ENCODE data around the gene HIRIP3.

HIRIP3 gene

GRCh38 chr16:29982560-29983419 is 12.6 kb downstream of the HIRIP3 start:
- Histone ChIP-seq H3K9me3 (ENCODE audit: control insufficient read depth, low read length) (no peaks in the 10 kb centered on the region), H3K27ac (ENCODE audit: low read depth, low read length, severe bottlenecking) (no peak overlapping the region), H3K4me3 (ENCODE audit: extremely low read depth, insufficient read depth, low read length, poor library complexity, severe bottlenecking) (no peak overlapping the region), H3K36me3 (ENCODE audit: control insufficient read depth, insufficient read depth, low read length) (peaks cover 100% of the 10 kb centered on the region), H3K4me1 (ENCODE audit: control insufficient read depth, insufficient read depth, low read length, poor library complexity, severe bottlenecking) (no peaks in the 10 kb centered on the region)
- 96 to 97% methylated on average over 16 to 24 of the region's 24 CpGs for WGBS, 2 experiments (ENCODE audit: insufficient coverage in 2 of 2)

GRCh38 chr16:29978564-29979270 is 16.7 kb downstream of the HIRIP3 start:
- 93 to 95% methylated on average over 7 of the region's 9 CpGs for WGBS, 2 experiments (ENCODE audit: insufficient coverage in 2 of 2)
- Histone ChIP-seq H3K27ac (ENCODE audit: low read depth, low read length, severe bottlenecking) (no peak overlapping the region), H3K9me3 (ENCODE audit: control insufficient read depth, low read length) (no peaks in the 10 kb centered on the region), H3K4me1 (ENCODE audit: control insufficient read depth, insufficient read depth, low read length, poor library complexity, severe bottlenecking) (peaks cover 21% of the 10 kb centered on the region), H3K36me3 (ENCODE audit: control insufficient read depth, insufficient read depth, low read length) (peaks cover 72% of the 10 kb centered on the region), H3K4me3 (ENCODE audit: extremely low read depth, insufficient read depth, low read length, poor library complexity, severe bottlenecking) (no peak overlapping the region)

- peaks cover 66% of the 10 kb centered on the region for H3K36me3 ChIP-seq (ENCODE audit: control insufficient read depth, insufficient read depth, low read length)
- H3K27ac ChIP-seq (ENCODE audit: low read depth, low read length, severe bottlenecking) = no peak overlapping the region
- peaks cover 21% of the 10 kb centered on the region for H3K4me1 ChIP-seq (ENCODE audit: control insufficient read depth, insufficient read depth, low read length, poor library complexity, severe bottlenecking)
- H3K4me3 ChIP-seq (ENCODE audit: extremely low read depth, insufficient read depth, low read length, poor library complexity, severe bottlenecking) = no peak overlapping the region
- H3K9me3 ChIP-seq (ENCODE audit: control insufficient read depth, low read length) = no peaks in the 10 kb centered on the region
- WGBS, 2 experiments (ENCODE audit: insufficient coverage in 2 of 2) = 99 to 100% methylated on average over 8 to 9 of the region's 9 CpGs
Measured at GRCh38 chr16:29978081-29978480, 17.3 kb downstream of the HIRIP3 start.

- H3K9me3 ChIP-seq (ENCODE audit: control insufficient read depth, low read length) = peaks cover 8% of the 10 kb centered on the region
- peaks cover 21% of the 10 kb centered on the region for H3K4me1 ChIP-seq (ENCODE audit: control insufficient read depth, insufficient read depth, low read length, poor library complexity, severe bottlenecking)
- H3K4me3 ChIP-seq (ENCODE audit: extremely low read depth, insufficient read depth, low read length, poor library complexity, severe bottlenecking) = peak overlapping the region; percentile 8
- 85 to 87% methylated on average over 4 to 7 of the region's 9 CpGs for WGBS, 2 experiments (ENCODE audit: insufficient coverage in 2 of 2)
- H3K27ac ChIP-seq (ENCODE audit: low read depth, low read length, severe bottlenecking) = no peak overlapping the region
- H3K36me3 ChIP-seq (ENCODE audit: control insufficient read depth, insufficient read depth, low read length) = peaks cover 65% of the 10 kb centered on the region
Measured at GRCh38 chr16:29977063-29977825, 18.2 kb downstream of the HIRIP3 start.

- 53 to 57% methylated on average over 6 of the region's 6 CpGs for WGBS, 2 experiments (ENCODE audit: insufficient coverage in 2 of 2)
- H3K36me3 ChIP-seq (ENCODE audit: control insufficient read depth, insufficient read depth, low read length) = peaks cover 63% of the 10 kb centered on the region
- peaks cover 21% of the 10 kb centered on the region for H3K4me1 ChIP-seq (ENCODE audit: control insufficient read depth, insufficient read depth, low read length, poor library complexity, severe bottlenecking)
- peak overlapping the region; percentile 36 for H3K27ac ChIP-seq (ENCODE audit: low read depth, low read length, severe bottlenecking)
- peak overlapping the region; percentile 80 for H3K4me3 ChIP-seq (ENCODE audit: extremely low read depth, insufficient read depth, low read length, poor library complexity, severe bottlenecking)
- peaks cover 8% of the 10 kb centered on the region for H3K9me3 ChIP-seq (ENCODE audit: control insufficient read depth, low read length)
Measured at GRCh38 chr16:29975811-29976511, 19.5 kb downstream of the HIRIP3 start.

- peaks cover 61% of the 10 kb centered on the region for H3K36me3 ChIP-seq (ENCODE audit: control insufficient read depth, insufficient read depth, low read length)
- peaks cover 8% of the 10 kb centered on the region for H3K9me3 ChIP-seq (ENCODE audit: control insufficient read depth, low read length)
- peaks cover 21% of the 10 kb centered on the region for H3K4me1 ChIP-seq (ENCODE audit: control insufficient read depth, insufficient read depth, low read length, poor library complexity, severe bottlenecking)
- WGBS, 2 experiments (ENCODE audit: insufficient coverage in 2 of 2) = 82 to 83% methylated on average over 4 to 5 of the region's 5 CpGs
- peak overlapping the region; percentile 64 for H3K27ac ChIP-seq (ENCODE audit: low read depth, low read length, severe bottlenecking)
- peak overlapping the region; percentile 80 for H3K4me3 ChIP-seq (ENCODE audit: extremely low read depth, insufficient read depth, low read length, poor library complexity, severe bottlenecking)
Measured at GRCh38 chr16:29975134-29975538, 20.3 kb downstream of the HIRIP3 start.

GRCh38 chr16:29974291-29975133 is 20.9 kb downstream of the HIRIP3 start:
- Histone ChIP-seq H3K36me3 (ENCODE audit: control insufficient read depth, insufficient read depth, low read length) (peaks cover 60% of the 10 kb centered on the region), H3K4me1 (ENCODE audit: control insufficient read depth, insufficient read depth, low read length, poor library complexity, severe bottlenecking) (peaks cover 21% of the 10 kb centered on the region), H3K27ac (ENCODE audit: low read depth, low read length, severe bottlenecking) (peak overlapping the region; percentile 79), H3K9me3 (ENCODE audit: control insufficient read depth, low read length) (peaks cover 8% of the 10 kb centered on the region), H3K4me3 (ENCODE audit: extremely low read depth, insufficient read depth, low read length, poor library complexity, severe bottlenecking) (peak overlapping the region; percentile 80)
- WGBS, 2 experiments (ENCODE audit: insufficient coverage in 2 of 2) = 5 to 8% methylated on average over 17 to 27 of the region's 31 CpGs

- Histone ChIP-seq H3K36me3 (ENCODE audit: control insufficient read depth, insufficient read depth, low read length) (peaks cover 57% of the 10 kb centered on the region), H3K9me3 (ENCODE audit: control insufficient read depth, low read length) (peaks cover 8% of the 10 kb centered on the region), H3K27ac (ENCODE audit: low read depth, low read length, severe bottlenecking) (peak within 1 kb of the TSS; percentile 79), H3K4me1 (ENCODE audit: control insufficient read depth, insufficient read depth, low read length, poor library complexity, severe bottlenecking) (peaks cover 21% of the 10 kb centered on the region), H3K4me3 (ENCODE audit: extremely low read depth, insufficient read depth, low read length, poor library complexity, severe bottlenecking) (peak within 1 kb of the TSS; percentile 80)
- WGBS, 2 experiments (ENCODE audit: insufficient coverage in 2 of 2) = 3 to 5% methylated on average over 43 to 62 of the region's 75 CpGs
Measured at GRCh38 chr16:29973384-29974246, 21.8 kb downstream of the HIRIP3 start, which contains the start of gene TAOK2. TSS of gene TAOK2 (plus strand) at chr16:29973868. CDS start at chr16:29977773, 3,905 bp downstream.

GRCh38 chr16:29972992-29973383 is 22.4 kb downstream of the HIRIP3 start:
- no peak overlapping the region for H3K4me3 ChIP-seq (ENCODE audit: extremely low read depth, insufficient read depth, low read length, poor library complexity, severe bottlenecking)

More at GRCh38 chr16:29972992-29973383, 22.4 kb downstream of the HIRIP3 start:
- peaks cover 8% of the 10 kb centered on the region for H3K9me3 ChIP-seq (ENCODE audit: control insufficient read depth, low read length)
- peaks cover 57% of the 10 kb centered on the region for H3K36me3 ChIP-seq (ENCODE audit: control insufficient read depth, insufficient read depth, low read length)
- 86% methylated on average over 5 to 6 of the region's 6 CpGs for WGBS, 2 experiments (ENCODE audit: insufficient coverage in 2 of 2)
- peaks cover 21% of the 10 kb centered on the region for H3K4me1 ChIP-seq (ENCODE audit: control insufficient read depth, insufficient read depth, low read length, poor library complexity, severe bottlenecking)
- H3K27ac ChIP-seq (ENCODE audit: low read depth, low read length, severe bottlenecking) = no peak overlapping the region

Data from mesodermal cell (in vitro differentiated cells).